GM12873 (cell line): ENCODE data around the gene HECW1.

Experiments
- CTCF ChIP-seq: IDR thresholded peaks from 2 replicates; pipeline ENCODE4 v1.5.1; 2012; ENCODE audit warnings: low read depth, mild to moderate bottlenecking, moderate library complexity, low read length, control low read depth; ENCODE audit not compliant: insufficient read depth; ENCODE audit errors: missing control alignments

Gene HECW1

GRCh38 chr7:43325595-43325994, 213.1 kb downstream of the HECW1 start:
- no peak for TF ChIP-seq CTCF

GRCh38 chr7:43328336-43328735, 215.9 kb downstream of the HECW1 start:
- no peak for TF ChIP-seq CTCF

GRCh38 chr7:43328785-43329380, 216.4 kb downstream of the HECW1 start:
- no peak for TF ChIP-seq CTCF

GRCh38 chr7:43332193-43332796, 219.8 kb downstream of the HECW1 start:
- no peak for TF ChIP-seq CTCF

GRCh38 chr7:43337191-43337590, 224.7 kb downstream of the HECW1 start:
- no peak for TF ChIP-seq CTCF

- TF ChIP-seq CTCF = no peak
Observed at GRCh38 chr7:43337811-43338210, 225.4 kb downstream of the HECW1 start.

GRCh38 chr7:43341132-43341531, 228.7 kb downstream of the HECW1 start:
- TF ChIP-seq CTCF = no peak
